Measurements from ENCODE around the gene TTC14.
"Not testable (repeated sequence)": the region's sequence is repeated elsewhere in the genome, so short reads cannot be mapped to it uniquely, and the experiment has no call there.

The TTC14 gene

DNA sequence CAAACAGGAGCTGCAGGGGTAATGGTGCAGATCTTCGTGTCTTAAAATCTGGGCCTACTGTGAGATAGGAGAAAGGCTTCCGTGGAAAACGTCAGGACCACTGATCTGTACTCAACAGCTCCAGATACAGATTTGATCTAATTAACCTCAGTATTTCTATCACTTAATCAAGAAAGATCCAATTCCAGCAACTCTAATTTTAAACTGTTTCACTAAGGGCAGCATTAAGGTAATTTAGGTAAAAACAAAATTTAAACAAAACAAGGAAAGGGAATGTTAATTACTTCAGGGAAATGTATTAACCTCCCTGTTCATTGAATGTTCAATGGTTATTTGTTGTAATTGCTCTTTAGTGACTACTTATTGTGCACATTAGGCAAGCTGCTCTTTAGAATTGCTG is 26.4 kb upstream of the TTC14 start:
- TF ChIP-seq, protein P1, sequence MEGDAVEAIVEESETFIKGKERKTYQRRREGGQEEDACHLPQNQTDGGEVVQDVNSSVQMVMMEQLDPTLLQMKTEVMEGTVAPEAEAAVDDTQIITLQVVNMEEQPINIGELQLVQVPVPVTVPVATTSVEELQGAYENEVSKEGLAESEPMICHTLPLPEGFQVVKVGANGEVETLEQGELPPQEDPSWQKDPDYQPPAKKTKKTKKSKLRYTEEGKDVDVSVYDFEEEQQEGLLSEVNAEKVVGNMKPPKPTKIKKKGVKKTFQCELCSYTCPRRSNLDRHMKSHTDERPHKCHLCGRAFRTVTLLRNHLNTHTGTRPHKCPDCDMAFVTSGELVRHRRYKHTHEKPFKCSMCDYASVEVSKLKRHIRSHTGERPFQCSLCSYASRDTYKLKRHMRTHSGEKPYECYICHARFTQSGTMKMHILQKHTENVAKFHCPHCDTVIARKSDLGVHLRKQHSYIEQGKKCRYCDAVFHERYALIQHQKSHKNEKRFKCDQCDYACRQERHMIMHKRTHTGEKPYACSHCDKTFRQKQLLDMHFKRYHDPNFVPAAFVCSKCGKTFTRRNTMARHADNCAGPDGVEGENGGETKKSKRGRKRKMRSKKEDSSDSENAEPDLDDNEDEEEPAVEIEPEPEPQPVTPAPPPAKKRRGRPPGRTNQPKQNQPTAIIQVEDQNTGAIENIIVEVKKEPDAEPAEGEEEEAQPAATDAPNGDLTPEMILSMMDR (IDR thresholded peaks at IDR 0.05; ENCODE audit: insufficient read depth, low read length, poor library complexity, severe bottlenecking) = no peak
- no peak for DNase-seq (ENCODE audit: extremely low read depth, insufficient read length)
- Histone ChIP-seq H3K27me3 (replicated peaks; ENCODE audit: control insufficient read depth, insufficient read depth, low read length) (no peaks in the 10 kb centered on the region), H3K36me3 (ENCODE audit: control insufficient read depth, insufficient read depth, low read length) (no peaks in the 10 kb centered on the region), H3K4me3 (replicated peaks; ENCODE audit: low read depth, low read length) (no peak overlapping the region)

- H3K27me3 ChIP-seq (replicated peaks; ENCODE audit: control insufficient read depth, insufficient read depth, low read length) = no peaks in the 10 kb centered on the region
- TF ChIP-seq, protein P1 (IDR thresholded peaks at IDR 0.05; ENCODE audit: insufficient read depth, low read length, poor library complexity, severe bottlenecking) = no peak
- H3K36me3 ChIP-seq (ENCODE audit: control insufficient read depth, insufficient read depth, low read length) = no peaks in the 10 kb centered on the region
- no peak for DNase-seq (ENCODE audit: extremely low read depth, insufficient read length)
- H3K4me3 ChIP-seq (replicated peaks; ENCODE audit: low read depth, low read length) = no peak overlapping the region
These were observed 21.0 kb upstream of the TTC14 start for GRCh38 chr3:180580934-180581333.

DNA sequence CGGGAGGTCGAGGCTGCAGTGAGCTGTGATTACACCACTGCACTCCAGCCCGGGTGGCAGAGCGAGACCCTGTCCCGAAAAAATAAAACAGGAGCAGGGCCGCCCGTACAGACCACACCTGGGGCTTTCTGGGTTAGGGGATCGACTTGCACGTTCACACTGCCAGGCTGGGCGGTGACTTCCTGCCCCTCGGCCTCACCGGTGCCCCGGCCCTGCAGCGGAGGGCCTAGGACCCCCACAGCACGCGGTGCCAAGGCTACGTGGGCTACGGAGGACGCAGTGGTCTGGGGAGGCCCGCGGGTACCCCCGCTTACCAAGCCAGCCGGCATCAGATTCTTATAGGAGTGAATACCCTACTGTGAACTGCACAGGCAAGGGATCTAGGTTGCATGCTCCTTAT is 11.6 kb upstream of the TTC14 start:
- H3K27me3 ChIP-seq (replicated peaks; ENCODE audit: control insufficient read depth, insufficient read depth, low read length) = no peaks in the 10 kb centered on the region
- no peak for DNase-seq (ENCODE audit: extremely low read depth, insufficient read length)
- TF ChIP-seq, protein P1 (IDR thresholded peaks at IDR 0.05; ENCODE audit: insufficient read depth, low read length, poor library complexity, severe bottlenecking) = no peak
- no peak overlapping the region for H3K4me3 ChIP-seq (replicated peaks; ENCODE audit: low read depth, low read length)
- H3K36me3 ChIP-seq (ENCODE audit: control insufficient read depth, insufficient read depth, low read length) = no peaks in the 10 kb centered on the region

DNA sequence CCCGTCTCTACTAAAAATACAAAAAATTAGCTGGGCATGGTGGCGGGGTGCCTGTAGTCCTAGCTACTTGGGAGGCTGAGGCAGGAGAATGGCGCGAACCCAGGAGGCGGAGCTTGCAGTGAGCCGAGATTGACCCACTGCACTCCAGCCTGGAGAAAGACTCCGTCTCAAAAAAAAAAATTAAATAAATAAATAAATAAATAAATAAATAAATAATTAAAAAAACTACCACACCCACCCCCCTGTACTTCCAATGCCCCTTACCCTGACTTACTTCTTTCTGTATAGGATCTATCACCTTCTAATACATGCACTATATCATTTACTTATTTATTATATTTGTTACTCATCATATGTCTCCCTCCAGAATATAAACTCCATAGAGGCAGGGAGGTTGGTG is 8.3 kb upstream of the TTC14 start:
- not testable (repeated sequence) for DNase-seq (ENCODE audit: extremely low read depth, insufficient read length); H3K4me3 ChIP-seq (replicated peaks; ENCODE audit: low read depth, low read length); H3K36me3 ChIP-seq (ENCODE audit: control insufficient read depth, insufficient read depth, low read length); H3K27me3 ChIP-seq (replicated peaks; ENCODE audit: control insufficient read depth, insufficient read depth, low read length)

DNA sequence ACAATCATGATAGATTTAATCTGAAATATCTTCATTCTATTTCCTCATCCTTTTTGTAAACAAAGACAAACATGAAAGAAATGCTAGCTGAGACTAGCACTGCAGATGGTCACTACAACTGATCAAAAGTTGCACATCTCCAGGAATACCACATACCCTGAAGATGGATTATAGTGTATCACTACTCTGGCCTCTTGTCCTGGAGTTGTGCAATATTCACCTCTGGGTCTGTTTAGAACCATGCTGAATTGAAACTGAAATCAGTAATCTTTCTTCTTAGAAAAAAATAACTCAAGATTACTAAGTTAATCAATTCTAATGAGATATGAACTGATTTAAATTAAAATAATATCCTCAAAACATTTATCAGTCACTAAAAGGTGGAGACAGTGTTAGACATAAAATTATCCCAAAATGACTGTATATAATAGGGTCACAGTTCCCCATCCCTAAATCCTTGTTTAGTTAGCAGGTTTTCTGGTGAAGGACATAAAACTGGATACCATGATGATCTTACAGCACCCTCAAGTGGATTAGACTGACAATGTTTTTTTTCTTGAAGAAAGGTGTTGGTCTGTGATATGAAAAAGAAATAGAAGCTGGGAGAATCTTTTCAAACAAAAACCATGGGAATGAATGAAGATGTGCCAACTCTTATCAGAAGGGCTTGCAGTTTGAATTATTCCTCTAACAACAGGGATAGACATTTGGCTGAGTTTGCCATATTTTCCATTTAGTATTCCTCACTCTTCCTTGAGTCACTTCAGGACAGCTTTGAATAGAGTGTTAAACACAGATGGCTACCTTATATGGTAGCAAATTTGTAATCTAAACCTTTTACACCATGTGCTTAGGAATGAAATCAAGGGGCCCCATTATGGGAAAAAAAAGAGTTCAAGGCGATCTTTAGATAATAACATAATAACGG is 7.1 kb upstream of the TTC14 start:
- no peak overlapping the region for H3K4me3 ChIP-seq (replicated peaks; ENCODE audit: low read depth, low read length)
- H3K27me3 ChIP-seq (replicated peaks; ENCODE audit: control insufficient read depth, insufficient read depth, low read length) = no peaks in the 10 kb centered on the region
- no peak for DNase-seq (ENCODE audit: extremely low read depth, insufficient read length)
- TF ChIP-seq, protein P1 (IDR thresholded peaks at IDR 0.05; ENCODE audit: insufficient read depth, low read length, poor library complexity, severe bottlenecking) = peak; percentile 54
- no peaks in the 10 kb centered on the region for H3K36me3 ChIP-seq (ENCODE audit: control insufficient read depth, insufficient read depth, low read length)

GRCh38 chr3:180595559-180595935 is 6.4 kb upstream of the TTC14 start:
- TF ChIP-seq, protein P1 (IDR thresholded peaks at IDR 0.05; ENCODE audit: insufficient read depth, low read length, poor library complexity, severe bottlenecking) = no peak
- DNase-seq (ENCODE audit: extremely low read depth, insufficient read length) = no peak
- H3K27me3 ChIP-seq (replicated peaks; ENCODE audit: control insufficient read depth, insufficient read depth, low read length) = no peaks in the 10 kb centered on the region
- H3K4me3 ChIP-seq (replicated peaks; ENCODE audit: low read depth, low read length) = no peak overlapping the region
- H3K36me3 ChIP-seq (ENCODE audit: control insufficient read depth, insufficient read depth, low read length) = no peaks in the 10 kb centered on the region
